Ectodermal cell (in vitro differentiated cells): ENCODE data around the gene TAF11. TPM values are rescaled to one million over a fixed set of nuclear protein-coding genes. Genes with fewer than 3 reads are reported as not detected.
"Not testable (repeated sequence)": the region's sequence is repeated elsewhere in the genome, so short reads cannot be mapped to it uniquely, and the experiment has no call there.

ENCODE experiments used
- H3K27ac ChIP-seq: 2 replicates; pipeline ENCODE4 v1.7.0; 2013; ENCODE audit warnings: mild to moderate bottlenecking, low read depth, low read length; ENCODE audit not compliant: insufficient read depth, poor library complexity, severe bottlenecking
- H3K27me3 ChIP-seq: 2 replicates; pipeline ENCODE4 v1.7.0; 2013; ENCODE audit warnings: mild to moderate bottlenecking, low read length; ENCODE audit not compliant: insufficient read depth, control insufficient read depth, poor library complexity, severe bottlenecking
- H3K36me3 ChIP-seq: one replicate; pipeline ENCODE4 v1.7.0; 2013; ENCODE audit warnings: low read length; ENCODE audit not compliant: control insufficient read depth, insufficient read depth
- H3K4me1 ChIP-seq: one replicate; pipeline ENCODE4 v1.7.0; 2013; ENCODE audit warnings: low read length; ENCODE audit not compliant: control insufficient read depth, insufficient read depth
- H3K4me3 ChIP-seq: 2 replicates; pipeline ENCODE4 v1.7.0; 2013; ENCODE audit warnings: low read depth, low read length, control low read depth; ENCODE audit not compliant: insufficient read depth
- H3K9me3 ChIP-seq: 2 replicates; pipeline ENCODE4 v1.7.0; 2013; ENCODE audit warnings: mild to moderate bottlenecking, low read length, moderate library complexity; ENCODE audit not compliant: control insufficient read depth
- WGBS, 2 experiments: methylation state at CpG; one replicate each; pipeline ENCODE4 v1.1.7; 2013; ENCODE audit warnings: missing lambda C conversion rate in 2 of 2; 5-methylcytosine and 5-hydroxymethylcytosine counted together
- polyA plus RNA-seq, 4 experiments: library from polyadenylated mRNA; stranded (reverse); fragments of 50-300 nt; gene quantifications; one replicate each; pipeline ENCODE4 v1.2.3, GENCODE V29; 2013

TAF11 gene
- polyA plus RNA-seq (2013, experiment 1 of 4) = 56.6 TPM
- polyA plus RNA-seq (2013, experiment 2 of 4) = 55.6 TPM
- 49.3 TPM for polyA plus RNA-seq (2013, experiment 3 of 4)
- 48.4 TPM for polyA plus RNA-seq (2013, experiment 4 of 4)

- H3K4me3 ChIP-seq = peak within 1 kb of the TSS; percentile 83
- H3K36me3 ChIP-seq = no peaks in the 10 kb centered on the region
These were observed at the start of gene TAF11 for GRCh38 chr6:34887753-34888513. Gene TAF11 (minus strand): TSS chr6:34888042. CDS start chr6:34887957, 85 bp downstream.

GRCh38 chr6:34934516-34934915, 46.7 kb upstream of the TAF11 start:
- Histone ChIP-seq H3K27ac (no peak overlapping the region), H3K4me3 (no peak overlapping the region), H3K27me3 (no peaks in the 10 kb centered on the region), H3K9me3 (no peaks in the 10 kb centered on the region), H3K36me3 (no peaks in the 10 kb centered on the region), H3K4me1 (no peaks in the 10 kb centered on the region)
- WGBS, 2 experiments = 95 to 99% methylated on average over 5 of the region's 5 CpGs

More at GRCh38 chr6:34887753-34888513, at the start of gene TAF11:
- Histone ChIP-seq H3K9me3 (no peaks in the 10 kb centered on the region), H3K27ac (peak within 1 kb of the TSS; percentile 86), H3K27me3 (no peaks in the 10 kb centered on the region), H3K4me1 (no peaks in the 10 kb centered on the region)
- 0% methylated on average over 43 of the region's 43 CpGs for WGBS, 2 experiments

- H3K36me3 ChIP-seq, H3K27ac ChIP-seq, H3K27me3 ChIP-seq, H3K4me3 ChIP-seq, H3K9me3 ChIP-seq: not testable (repeated sequence)
- 94% methylated on average over 12 of the region's 12 CpGs for WGBS, 2 experiments
- peaks cover 17% of the 10 kb centered on the region for H3K4me1 ChIP-seq
These were observed 44.4 kb upstream of the TAF11 start for GRCh38 chr6:34932202-34932601.

GRCh38 chr6:34930221-34930620, 42.4 kb upstream of the TAF11 start:
- H3K27me3 ChIP-seq = no peaks in the 10 kb centered on the region

GRCh38 chr6:34929241-34929978, 41.6 kb upstream of the TAF11 start:
- Histone ChIP-seq H3K27me3 (no peaks in the 10 kb centered on the region), H3K4me1 (peaks cover 21% of the 10 kb centered on the region), H3K9me3 (no peaks in the 10 kb centered on the region), H3K4me3 (no peak overlapping the region), H3K27ac (no peak overlapping the region), H3K36me3 (no peaks in the 10 kb centered on the region)
- WGBS, 2 experiments = 91 to 94% methylated on average over 4 of the region's 4 CpGs

More at GRCh38 chr6:34930221-34930620, 42.4 kb upstream of the TAF11 start:
- Histone ChIP-seq H3K36me3 (no peaks in the 10 kb centered on the region), H3K9me3 (no peaks in the 10 kb centered on the region), H3K27ac (no peak overlapping the region), H3K4me1 (peaks cover 21% of the 10 kb centered on the region), H3K4me3 (no peak overlapping the region)
- WGBS, 2 experiments = 90 to 97% methylated on average over 3 of the region's 3 CpGs

- no peaks in the 10 kb centered on the region for H3K36me3 ChIP-seq
- no peaks in the 10 kb centered on the region for H3K9me3 ChIP-seq
- H3K4me3 ChIP-seq = no peak overlapping the region
- H3K4me1 ChIP-seq = peaks cover 21% of the 10 kb centered on the region
- H3K27ac ChIP-seq = no peak overlapping the region
- no peaks in the 10 kb centered on the region for H3K27me3 ChIP-seq
- WGBS, 2 experiments = 82% methylated on average over 1 of the region's 1 CpG
These were observed 40.9 kb upstream of the TAF11 start for GRCh38 chr6:34928695-34929094.

GRCh38 chr6:34928220-34928619, 40.4 kb upstream of the TAF11 start:
- H3K27me3 ChIP-seq = no peaks in the 10 kb centered on the region
- H3K36me3 ChIP-seq = no peaks in the 10 kb centered on the region
- WGBS, 2 experiments = 21 to 25% methylated on average over 3 of the region's 3 CpGs
- H3K4me3 ChIP-seq = no peak overlapping the region
- H3K9me3 ChIP-seq = no peaks in the 10 kb centered on the region
- peak overlapping the region; percentile 58 for H3K27ac ChIP-seq
- peaks cover 21% of the 10 kb centered on the region for H3K4me1 ChIP-seq

GRCh38 chr6:34926655-34927054, 38.8 kb upstream of the TAF11 start:
- Histone ChIP-seq H3K9me3 (no peaks in the 10 kb centered on the region), H3K4me3 (no peak overlapping the region), H3K27ac (no peak overlapping the region), H3K36me3 (no peaks in the 10 kb centered on the region), H3K4me1 (peaks cover 21% of the 10 kb centered on the region), H3K27me3 (no peaks in the 10 kb centered on the region)

GRCh38 chr6:34924831-34925625, 37.2 kb upstream of the TAF11 start:
- peaks cover 21% of the 10 kb centered on the region for H3K4me1 ChIP-seq
- no peaks in the 10 kb centered on the region for H3K27me3 ChIP-seq
- H3K4me3 ChIP-seq = no peak overlapping the region
- WGBS, 2 experiments = 88 to 90% methylated on average over 8 to 9 of the region's 9 CpGs
- no peak overlapping the region for H3K27ac ChIP-seq
- no peaks in the 10 kb centered on the region for H3K36me3 ChIP-seq
- H3K9me3 ChIP-seq = no peaks in the 10 kb centered on the region
